Measurements from ENCODE around the gene IDS. TPM values are rescaled to one million over a fixed set of nuclear protein-coding genes. Genes with fewer than 3 reads are reported as not detected.
"Not testable (repeated sequence)": the region's sequence is repeated elsewhere in the genome, so short reads cannot be mapped to it uniquely, and the experiment has no call there.

IDS gene
- total and polyA plus RNA-seq, 2 of the 8 experiments (the other 6 are each of a cell fraction or from before 2014, with no cell fraction given), result 19.9 to 20.7 TPM

GRCh38 chrX:149502923-149503322 is 2.2 kb downstream of the IDS start:
- H3K9me3 ChIP-seq (ENCODE audit: insufficient read depth in 2 of 2, low read depth in 1 of 2, low read length in 1 of 2); POLR2A ChIA-PET (ENCODE audit: partially characterized antibody); H3K79me2 ChIP-seq (ENCODE audit: control insufficient read depth in 1 of 2, insufficient read depth in 2 of 2, low read length in 2 of 2); H3K23ac ChIP-seq (ENCODE audit: insufficient read length); DNase-seq (ENCODE audit: low read depth in 1 of 2, low spot score in 2 of 2); H2BK12ac ChIP-seq (ENCODE audit: low read depth, low read length); H3K4ac ChIP-seq (replicated peaks; ENCODE audit: insufficient read length, low read depth, low read length); FAIRE-seq; H2BK20ac ChIP-seq (ENCODE audit: low read length); H3K18ac ChIP-seq (ENCODE audit: extremely low read depth, low read length); H2AFZ ChIP-seq (ENCODE audit: low read length); H3K27me3 ChIP-seq (replicated peaks in 1 of 4; ENCODE audit: control insufficient read depth in 3 of 4, extremely low read depth in 1 of 4, insufficient read depth in 3 of 4, low read length in 3 of 4); H2BK120ac ChIP-seq (replicated peaks; ENCODE audit: low read depth, low read length); H3K79me1 ChIP-seq (ENCODE audit: low read depth, low read length); H3K56ac ChIP-seq (replicated peaks; ENCODE audit: insufficient read length, low read depth, low read length); H4K91ac ChIP-seq (replicated peaks; ENCODE audit: insufficient read length, low read length); H4K5ac ChIP-seq (ENCODE audit: insufficient read length, low read depth, low read length); H4K20me1 ChIP-seq (replicated peaks in 1 of 2; ENCODE audit: control insufficient read depth in 1 of 2, insufficient read depth in 2 of 2, low read length in 2 of 2); H4K8ac ChIP-seq (ENCODE audit: extremely low read depth, insufficient read depth, low read length); H3K14ac ChIP-seq (ENCODE audit: insufficient read length); H2BK5ac ChIP-seq (ENCODE audit: low read depth, low read length); H3K9ac ChIP-seq (replicated peaks in 1 of 4; ENCODE audit: extremely low read depth in 1 of 4, low read depth in 3 of 4, low read length in 3 of 4); H3K36me3 ChIP-seq (ENCODE audit: control insufficient read depth in 2 of 4, insufficient read depth in 4 of 4, low read length in 3 of 4); H3K27ac ChIP-seq (ENCODE audit: low read depth, low read length); H3K23me2 ChIP-seq (ENCODE audit: low read depth, low read length); H3K4me3 ChIP-seq (ENCODE audit: extremely low read depth in 1 of 4, insufficient read depth in 2 of 4, low read depth in 3 of 4, low read length in 4 of 4); CTCF ChIA-PET (ENCODE audit: partially characterized antibody); H2AK5ac ChIP-seq (ENCODE audit: low read depth, low read length); H3K4me1 ChIP-seq (replicated peaks in 1 of 4; ENCODE audit: control insufficient read depth in 3 of 4, insufficient read depth in 4 of 4, low read length in 3 of 4); H2BK15ac ChIP-seq (ENCODE audit: low read length); H3K4me2 ChIP-seq (ENCODE audit: insufficient read depth in 1 of 2, low read depth in 2 of 2, low read length in 2 of 2): not testable (repeated sequence)
- no CpG with 5 or more reads among the region's 5 CpGs for WGBS, 2 experiments (ENCODE audit: extremely low coverage in 1 of 2, insufficient coverage in 1 of 2, insufficient read length in 1 of 2, insufficient replicate concordance in 2 of 2, low coverage in 1 of 2, low lambda C conversion rate in 2 of 2, missing lambda C conversion rate in 1 of 2)

Measured in H1 (cell line).